ENCODE data around the gene RNF40. TPM values are rescaled to one million over a fixed set of nuclear protein-coding genes. Genes with fewer than 3 reads are reported as not detected.

Gene RNF40
- total RNA-seq, 2 experiments from 2014 or later = 63.2 to 68.1 TPM

GRCh38 chr16:30740364-30741251 is 21.5 kb upstream of the RNF40 start:
- Mint-ChIP-seq H3K27me3 (no peaks in the 10 kb centered on the region), H3K4me1 (ENCODE audit: low read depth) (peaks cover 10% of the 10 kb centered on the region), H3K4me3 (no peak overlapping the region), H3K36me3 (ENCODE audit: low read depth) (peaks cover 56% of the 10 kb centered on the region), H3K27ac (peak overlapping the region; percentile 58), H3K9me3 (no peaks in the 10 kb centered on the region)
- POLR2A ChIA-PET = interaction anchor here (0.9 to 1.5 kb wide), 3 partner anchors 8 to 10 kb away, joined by 3 to 5 read pairs (median 3); partner anchors contain the start of gene PHKG2
- CTCF ChIA-PET = interaction anchor here (1.3 kb wide), 1 partner anchor 104 kb away, joined by 3 read pairs; no protein-coding TSS in a partner anchor
- no peak for DNase-seq
- intact Hi-C loops (cut with micrococcal nuclease) = no loop called here
- peak; percentile 49 for ATAC-seq
- TF ChIP-seq CTCF (IDR thresholded peaks at IDR 0.05) = no peak

- no peak for TF ChIP-seq CTCF (IDR thresholded peaks at IDR 0.05)
- POLR2A ChIA-PET = interaction anchor here (1.5 to 1.9 kb wide), 2 partner anchors 9 kb away, joined by 3 to 5 read pairs; no protein-coding TSS in a partner anchor
- DNase-seq (no peak), ATAC-seq (no peak)
- Mint-ChIP-seq H3K27ac (peak overlapping the region; percentile 4), H3K27me3 (no peaks in the 10 kb centered on the region), H3K4me1 (ENCODE audit: low read depth) (peaks cover 10% of the 10 kb centered on the region), H3K9me3 (no peaks in the 10 kb centered on the region), H3K36me3 (ENCODE audit: low read depth) (peaks cover 49% of the 10 kb centered on the region), H3K4me3 (no peak overlapping the region)
- intact Hi-C loops (cut with micrococcal nuclease) = no loop called here
- CTCF ChIA-PET = interaction anchor here (1.3 kb wide), 1 partner anchor 103 kb away, joined by 3 read pairs; no protein-coding TSS in a partner anchor
These were observed 20.6 kb upstream of the RNF40 start for GRCh38 chr16:30741461-30741914.

- TF ChIP-seq CTCF (IDR thresholded peaks at IDR 0.05) = no peak
- no peaks in the 10 kb centered on the region for H3K27me3 Mint-ChIP-seq
- H3K36me3 Mint-ChIP-seq (ENCODE audit: low read depth) = peaks cover 39% of the 10 kb centered on the region
- intact Hi-C loops (cut with micrococcal nuclease) = no loop called here
- no peak overlapping the region for H3K27ac Mint-ChIP-seq
- ChIA-PET CTCF (no interaction called here), POLR2A (interaction anchor here (1.7 to 1.9 kb wide), 2 partner anchors 11 to 20 kb away, joined by 3 to 5 read pairs; no protein-coding TSS in a partner anchor)
- no peak overlapping the region for H3K4me3 Mint-ChIP-seq
- ATAC-seq (no peak), DNase-seq (no peak)
- peaks cover 19% of the 10 kb centered on the region for H3K4me1 Mint-ChIP-seq (ENCODE audit: low read depth)
- H3K9me3 Mint-ChIP-seq = no peaks in the 10 kb centered on the region
These were observed 18.4 kb upstream of the RNF40 start for GRCh38 chr16:30743716-30744115.

GRCh38 chr16:30744183-30744582 is 17.9 kb upstream of the RNF40 start:
- Mint-ChIP-seq H3K27ac (no peak overlapping the region), H3K36me3 (ENCODE audit: low read depth) (peaks cover 36% of the 10 kb centered on the region)

More at GRCh38 chr16:30744183-30744582, 17.9 kb upstream of the RNF40 start:
- POLR2A ChIA-PET = no interaction called here
- Mint-ChIP-seq H3K27me3 (no peaks in the 10 kb centered on the region), H3K4me1 (ENCODE audit: low read depth) (peaks cover 19% of the 10 kb centered on the region), H3K9me3 (no peaks in the 10 kb centered on the region), H3K4me3 (no peak overlapping the region)
- DNase-seq = no peak
- CTCF ChIA-PET = no interaction called here
- no peak for TF ChIP-seq CTCF (IDR thresholded peaks at IDR 0.05)
- ATAC-seq = no peak
- intact Hi-C loops (cut with micrococcal nuclease) = no loop called here
